ENCODE results near the gene CDK5. TPM values are rescaled to one million over a fixed set of nuclear protein-coding genes. Genes with fewer than 3 reads are reported as not detected.

CDK5 gene
- total and polyA plus RNA-seq, 10 of the 15 experiments (the other 5 are each of a cell fraction or from before 2014, with no cell fraction given): 1.5 to 33.4 (median 21.6) TPM

DNA sequence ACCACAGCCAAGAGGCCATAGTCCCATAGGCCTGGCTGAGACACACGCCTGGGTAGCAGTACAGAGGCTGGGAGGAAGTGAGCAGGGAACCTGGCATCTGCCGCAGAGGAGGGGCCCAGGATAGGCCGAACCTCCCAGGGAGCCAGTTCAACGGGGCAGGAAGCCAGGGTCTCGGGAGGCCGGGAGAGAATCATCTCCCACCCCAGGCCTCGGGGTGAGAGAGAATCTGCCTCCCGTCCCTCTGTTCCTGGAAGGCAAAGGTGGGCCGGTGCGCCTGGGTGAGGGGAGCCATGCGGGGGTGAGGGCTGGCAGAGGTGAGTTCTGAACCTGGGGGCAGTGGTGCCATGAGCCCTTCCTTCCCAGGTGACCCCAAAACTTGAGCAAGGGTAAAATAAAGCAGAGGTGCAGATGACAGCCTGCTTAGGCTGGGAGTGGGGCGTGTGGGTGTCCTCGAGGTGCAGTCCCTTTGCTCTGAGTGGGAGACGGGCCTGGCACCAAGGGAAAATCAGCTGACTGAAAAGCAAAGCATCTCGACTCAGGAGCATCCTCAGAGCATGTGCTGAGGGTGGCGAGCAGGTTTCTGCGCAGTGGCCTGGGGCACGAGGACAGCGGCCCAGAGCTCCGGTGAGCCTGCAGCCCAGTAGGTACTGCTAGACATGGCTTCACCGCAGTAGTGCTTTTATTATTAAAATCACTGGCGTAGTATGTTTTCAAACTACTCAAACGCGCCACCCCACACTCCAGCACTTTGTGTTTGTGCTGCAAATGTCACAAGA, 44.1 kb upstream of the CDK5 start:
- in situ Hi-C loops (cut with MboI) (no loop called here), intact Hi-C loops (cut with micrococcal nuclease; ENCODE audit: unreplicated experiment) (no loop called here)
- no peak for ATAC-seq
- no peak for DNase-seq (ENCODE audit: low read depth, low spot score)
- SMC1A ChIA-PET (ENCODE audit: uncharacterized antibody, unreplicated experiment): interaction anchor here (1.2 kb wide), 1 partner anchor 17 kb away, joined by 3 read pairs; no protein-coding TSS in a partner anchor
- WGBS (ENCODE audit: insufficient coverage, insufficient replicate concordance, low lambda C conversion rate, missing lambda C conversion rate): 86% methylated on average over 24 of the region's 24 CpGs
- Histone ChIP-seq H3K4me2 (ENCODE audit: control insufficient read depth, insufficient read depth) (no peak overlapping the region), H3K27me3 (replicated peaks in 1 of 2; ENCODE audit: control insufficient read depth in 2 of 2, insufficient read depth in 2 of 2, low read length in 1 of 2) (no peaks in the 10 kb centered on the region), H3K4me3 (no peak overlapping the region), H3K4me1 (ENCODE audit: control insufficient read depth, insufficient read depth, low read length) (no peaks in the 10 kb centered on the region), H4K20me1 (ENCODE audit: control insufficient read depth, insufficient read depth) (no peaks in the 10 kb centered on the region; the same call in 1 of the 2 replicates), H3K9ac (ENCODE audit: control insufficient read depth, insufficient read depth, low read length) (no peak overlapping the region), H2AFZ (ENCODE audit: control insufficient read depth, low read depth, low read length) (no peak overlapping the region), H3K36me3 (ENCODE audit: control insufficient read depth in 2 of 2, insufficient read depth in 2 of 2, low read length in 1 of 2) (peaks cover 4 to 5% of the 10 kb centered on the region in 2 experiments; a peak in 2 of 4 replicates), H3K9me3 (replicated peaks; ENCODE audit: control insufficient read depth, insufficient read depth, low read length) (no peaks in the 10 kb centered on the region), H3K27ac (ENCODE audit: control insufficient read depth, insufficient read depth) (no peak overlapping the region), H3K79me2 (ENCODE audit: control insufficient read depth, insufficient read depth, low read length) (peaks cover 8% of the 10 kb centered on the region)
- CTCF ChIA-PET: no interaction called here
- no peak for FAIRE-seq
- POLR2A ChIA-PET: no interaction called here
- TF ChIP-seq IKZF2 (IDR thresholded peaks at IDR 0.05): no peak
- TF ChIP-seq, protein P1, sequence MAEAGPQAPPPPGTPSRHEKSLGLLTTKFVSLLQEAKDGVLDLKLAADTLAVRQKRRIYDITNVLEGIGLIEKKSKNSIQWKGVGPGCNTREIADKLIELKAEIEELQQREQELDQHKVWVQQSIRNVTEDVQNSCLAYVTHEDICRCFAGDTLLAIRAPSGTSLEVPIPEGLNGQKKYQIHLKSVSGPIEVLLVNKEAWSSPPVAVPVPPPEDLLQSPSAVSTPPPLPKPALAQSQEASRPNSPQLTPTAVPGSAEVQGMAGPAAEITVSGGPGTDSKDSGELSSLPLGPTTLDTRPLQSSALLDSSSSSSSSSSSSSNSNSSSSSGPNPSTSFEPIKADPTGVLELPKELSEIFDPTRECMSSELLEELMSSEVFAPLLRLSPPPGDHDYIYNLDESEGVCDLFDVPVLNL (IDR thresholded peaks at IDR 0.05; ENCODE audit: low read depth, low read length): no peak
- no peak for TF ChIP-seq SREBF2 (IDR thresholded peaks at IDR 0.05; ENCODE audit: low read length)
- BruUV-seq (replicated peaks): no TSS peak
- RAD21 ChIA-PET (ENCODE audit: unreplicated experiment): no interaction called here

- Histone ChIP-seq H3K9me3 (replicated peaks; ENCODE audit: control insufficient read depth, insufficient read depth, low read length) (no peaks in the 10 kb centered on the region), H3K9ac (ENCODE audit: control insufficient read depth, insufficient read depth, low read length) (no peak overlapping the region), H3K4me1 (ENCODE audit: control insufficient read depth, insufficient read depth, low read length) (no peaks in the 10 kb centered on the region), H3K27me3 (replicated peaks in 1 of 2; ENCODE audit: control insufficient read depth in 2 of 2, insufficient read depth in 2 of 2, low read length in 1 of 2) (no peaks in the 10 kb centered on the region), H3K27ac (ENCODE audit: control insufficient read depth, insufficient read depth) (no peak overlapping the region), H4K20me1 (ENCODE audit: control insufficient read depth, insufficient read depth) (no peaks in the 10 kb centered on the region; the same call in 1 of the 2 replicates), H3K36me3 (ENCODE audit: control insufficient read depth in 2 of 2, insufficient read depth in 2 of 2, low read length in 1 of 2) (peaks cover 4 to 7% of the 10 kb centered on the region in 2 experiments; a peak in 3 of 4 replicates), H3K4me2 (ENCODE audit: control insufficient read depth, insufficient read depth) (no peak overlapping the region), H3K4me3 (no peak overlapping the region), H2AFZ (ENCODE audit: control insufficient read depth, low read depth, low read length) (no peak overlapping the region), H3K79me2 (ENCODE audit: control insufficient read depth, insufficient read depth, low read length) (peaks cover 10% of the 10 kb centered on the region)
- CTCF ChIA-PET: no interaction called here
- in situ Hi-C loops (cut with MboI): no loop called here
- FAIRE-seq (no peak), DNase-seq (ENCODE audit: low read depth, low spot score) (no peak), ATAC-seq (no peak)
- RAD21 ChIA-PET (ENCODE audit: unreplicated experiment): no interaction called here
- SMC1A ChIA-PET (ENCODE audit: uncharacterized antibody, unreplicated experiment): no interaction called here
- POLR2A ChIA-PET: no interaction called here
- no TSS peak for BruUV-seq (replicated peaks)
- TF ChIP-seq IKZF2 (IDR thresholded peaks at IDR 0.05): no peak
- no peak for TF ChIP-seq TARDBP (IDR thresholded peaks at IDR 0.05; ENCODE audit: borderline replicate concordance)
- TF ChIP-seq, protein P2, sequence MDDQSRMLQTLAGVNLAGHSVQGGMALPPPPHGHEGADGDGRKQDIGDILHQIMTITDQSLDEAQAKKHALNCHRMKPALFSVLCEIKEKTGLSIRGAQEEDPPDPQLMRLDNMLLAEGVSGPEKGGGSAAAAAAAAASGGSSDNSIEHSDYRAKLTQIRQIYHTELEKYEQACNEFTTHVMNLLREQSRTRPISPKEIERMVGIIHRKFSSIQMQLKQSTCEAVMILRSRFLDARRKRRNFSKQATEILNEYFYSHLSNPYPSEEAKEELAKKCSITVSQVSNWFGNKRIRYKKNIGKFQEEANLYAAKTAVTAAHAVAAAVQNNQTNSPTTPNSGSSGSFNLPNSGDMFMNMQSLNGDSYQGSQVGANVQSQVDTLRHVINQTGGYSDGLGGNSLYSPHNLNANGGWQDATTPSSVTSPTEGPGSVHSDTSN (IDR thresholded peaks at IDR 0.05; ENCODE audit: insufficient replicate concordance, low read depth, low read length): no peak
- no peak for TF ChIP-seq YY1 (IDR thresholded peaks at IDR 0.05; ENCODE audit: low read depth, low read length)
- no peak for TF ChIP-seq ZBED1 (IDR thresholded peaks at IDR 0.05; ENCODE audit: borderline replicate concordance)
- TF ChIP-seq NR2C1 (IDR thresholded peaks at IDR 0.05): no peak
- TF ChIP-seq, protein P3, sequence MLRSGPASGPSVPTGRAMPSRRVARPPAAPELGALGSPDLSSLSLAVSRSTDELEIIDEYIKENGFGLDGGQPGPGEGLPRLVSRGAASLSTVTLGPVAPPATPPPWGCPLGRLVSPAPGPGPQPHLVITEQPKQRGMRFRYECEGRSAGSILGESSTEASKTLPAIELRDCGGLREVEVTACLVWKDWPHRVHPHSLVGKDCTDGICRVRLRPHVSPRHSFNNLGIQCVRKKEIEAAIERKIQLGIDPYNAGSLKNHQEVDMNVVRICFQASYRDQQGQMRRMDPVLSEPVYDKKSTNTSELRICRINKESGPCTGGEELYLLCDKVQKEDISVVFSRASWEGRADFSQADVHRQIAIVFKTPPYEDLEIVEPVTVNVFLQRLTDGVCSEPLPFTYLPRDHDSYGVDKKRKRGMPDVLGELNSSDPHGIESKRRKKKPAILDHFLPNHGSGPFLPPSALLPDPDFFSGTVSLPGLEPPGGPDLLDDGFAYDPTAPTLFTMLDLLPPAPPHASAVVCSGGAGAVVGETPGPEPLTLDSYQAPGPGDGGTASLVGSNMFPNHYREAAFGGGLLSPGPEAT (IDR thresholded peaks at IDR 0.05; ENCODE audit: low read depth): no peak
- no peak for TF ChIP-seq FOXK2 (IDR thresholded peaks at IDR 0.05)
- TF ChIP-seq MTA3 (IDR thresholded peaks at IDR 0.05; ENCODE audit: borderline replicate concordance, low read length): no peak
- TF ChIP-seq POLR2A (IDR thresholded peaks at IDR 0.05; ENCODE audit: low read depth, low read length): no peak
- no peak for TF ChIP-seq NFXL1 (IDR thresholded peaks at IDR 0.05; ENCODE audit: borderline replicate concordance)
- no peak for TF ChIP-seq BRCA1 (IDR thresholded peaks at IDR 0.05; ENCODE audit: low read depth, low read length)
- intact Hi-C loops (cut with micrococcal nuclease; ENCODE audit: unreplicated experiment): no loop called here
- 76% methylated on average over 10 of the region's 10 CpGs for WGBS (ENCODE audit: insufficient coverage, insufficient replicate concordance, low lambda C conversion rate, missing lambda C conversion rate)
Measured at GRCh38 chr7:151100921-151101320, 43.2 kb upstream of the CDK5 start.
